Adrenal gland (tissue), 12 donors: ENCODE results near the gene SCAP. TPM values are rescaled to one million over a fixed set of nuclear protein-coding genes. Genes with fewer than 3 reads are reported as not detected.

Source experiments
- DNase-seq, 7 donors: peaks; one replicate each; pipeline ENCODE4 v3.0.0-alpha.2; 2019 to 2020
- H3K27ac ChIP-seq, 5 donors: fragments of 200-600 bp; sonication (generic) in 4 of 5; 1 replicate in 3 of 5; 2 replicates in 2 of 5; pipeline versions ENCODE4 v1.5.1 to v1.8.0; 2016 to 2020; ENCODE audit warnings: mild to moderate bottlenecking in 1 of 5
- H3K27me3 ChIP-seq: fragments of 200-600 bp; 2 replicates; pipeline ENCODE4 v1.8.0; 2021
- H3K36me3 ChIP-seq, 2 donors: fragments of 200-600 bp; replicated peaks in 1 of 2; 1 replicate in 1 of 2; 2 replicates in 1 of 2; pipeline versions ENCODE4 v1.5.1 to v1.8.0; 2018 to 2022
- H3K4me1 ChIP-seq, 2 donors: fragments of 200-600 bp; replicated peaks in 1 of 2; 1 replicate in 1 of 2; 2 replicates in 1 of 2; pipeline versions ENCODE4 v1.5.1 to v1.8.0; 2018 to 2021
- H3K4me3 ChIP-seq, 4 donors: fragments of 200-600 bp; sonication (generic) in 3 of 4; one replicate each; pipeline ENCODE4 v1.5.1; 2016 to 2018
- H3K9me3 ChIP-seq, 3 donors: fragments of 200-600 bp; sonication (generic) in 1 of 3; replicated peaks in 1 of 3; 1 replicate in 2 of 3; 2 replicates in 1 of 3; pipeline versions ENCODE4 v1.5.1 to v1.8.0; 2016 to 2021
- POLR2A ChIP-seq, 2 donors: fragments of 450-650 bp; IDR thresholded peaks; one replicate each; pipeline ENCODE4 v1.6.1; 2017; ENCODE audit warnings: antibody characterized with exemption in 2 of 2, mild to moderate bottlenecking in 2 of 2, moderate library complexity in 1 of 2
- WGBS, 4 donors: extraction: QIAGEN DNeasy Blood & Tissue Kit in 2 of 4; methylation state at CpG; one replicate each; pipeline versions ENCODE4 v1.1.5 to v1.1.7; 2013 to 2017; 5-methylcytosine and 5-hydroxymethylcytosine counted together
- intact Hi-C, 2 donors: fragments of 100-400 bp; cut with DNase I; formaldehyde crosslinking; loops; one replicate each; pipeline versions ENCODE4 v1.14.1 to v1.15.0; 2022 to 2023
- polyA plus RNA-seq, 3 donors: library from polyadenylated mRNA; stranded (reverse); fragments of 200-250 nt in 2 of 3; fragments of 350-450 nt in 1 of 3; fragmentation: Illumina TruSeq in 1 of 3; extraction: RNeasy Lipid Tissue Mini Kit (QIAGEN cat#74804) in 1 of 3; gene quantifications; one replicate each; pipeline ENCODE4 v1.2.3, GENCODE V29; 2013 to 2014
- total RNA-seq, 9 donors: library from RNA; depleted of rRNA in 4 of 9; stranded (reverse); fragments of >200 nt in 4 of 9; fragments of 120-200 nt in 1 of 9; fragmentation: NEBNext Ultra II Directional in 1 of 9; extraction: Animal tissue kit (Norgen Biotek cat#: 25700) in 1 of 9; gene quantifications; one replicate each; pipeline versions ENCODE4 v1.1.0 to v1.2.4, GENCODE V29; 2013 to 2023
- TF ChIP-seq, protein P1 (sequence below), 6 experiments: fragments of 450-650 bp in 4 of 6; fragments of 200-600 bp in 2 of 6; sonication (generic) in 1 of 6; IDR thresholded peaks; 1 replicate in 5 of 6; 2 replicates in 1 of 6; pipeline versions ENCODE4 v1.5.1 to v1.8.0; 2016 to 2021; ENCODE audit warnings: antibody characterized with exemption in 6 of 6, mild to moderate bottlenecking in 2 of 6, moderate library complexity in 1 of 6
- donor health status: healthy with polysubstance abuse.
- donor health status: Bipolar disorder and iron deficiency.
- donor health status: DM: yes; HTN: yes; CAD: no.
- donor health status: DM: no; HTN: no; CAD: no.
- donor health status: DM: no; HTN: no; CAD: no.
- donor health status: DM: yes; HTN: yes; CAD: no.

Gene SCAP
- total and polyA plus RNA-seq, 12 donors, result 126 to 954 (median 176) TPM

DNA sequence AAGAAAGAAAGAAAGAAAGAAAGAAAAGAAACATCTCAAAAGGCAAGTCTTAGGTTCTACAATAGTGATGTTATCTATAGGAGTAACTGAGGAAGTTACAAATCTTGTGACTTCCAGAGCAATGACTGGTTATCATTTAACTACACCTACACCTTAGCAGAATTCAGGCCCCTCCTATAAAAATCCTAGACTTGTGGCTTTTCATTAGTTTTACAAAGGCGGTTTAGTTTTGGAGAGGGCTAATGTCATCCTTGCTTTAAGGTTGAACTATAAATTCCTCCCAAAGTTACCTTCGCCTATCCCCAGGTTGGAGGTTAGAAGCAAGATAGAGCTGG lies 4.1 kb upstream of the SCAP start:
- TF ChIP-seq, protein P1, sequence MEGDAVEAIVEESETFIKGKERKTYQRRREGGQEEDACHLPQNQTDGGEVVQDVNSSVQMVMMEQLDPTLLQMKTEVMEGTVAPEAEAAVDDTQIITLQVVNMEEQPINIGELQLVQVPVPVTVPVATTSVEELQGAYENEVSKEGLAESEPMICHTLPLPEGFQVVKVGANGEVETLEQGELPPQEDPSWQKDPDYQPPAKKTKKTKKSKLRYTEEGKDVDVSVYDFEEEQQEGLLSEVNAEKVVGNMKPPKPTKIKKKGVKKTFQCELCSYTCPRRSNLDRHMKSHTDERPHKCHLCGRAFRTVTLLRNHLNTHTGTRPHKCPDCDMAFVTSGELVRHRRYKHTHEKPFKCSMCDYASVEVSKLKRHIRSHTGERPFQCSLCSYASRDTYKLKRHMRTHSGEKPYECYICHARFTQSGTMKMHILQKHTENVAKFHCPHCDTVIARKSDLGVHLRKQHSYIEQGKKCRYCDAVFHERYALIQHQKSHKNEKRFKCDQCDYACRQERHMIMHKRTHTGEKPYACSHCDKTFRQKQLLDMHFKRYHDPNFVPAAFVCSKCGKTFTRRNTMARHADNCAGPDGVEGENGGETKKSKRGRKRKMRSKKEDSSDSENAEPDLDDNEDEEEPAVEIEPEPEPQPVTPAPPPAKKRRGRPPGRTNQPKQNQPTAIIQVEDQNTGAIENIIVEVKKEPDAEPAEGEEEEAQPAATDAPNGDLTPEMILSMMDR (IDR thresholded peaks at IDR 0.05), result no peak
- TF ChIP-seq POLR2A (IDR thresholded peaks at IDR 0.05), result no peak
- H3K4me1 ChIP-seq, result peaks cover 10 to 22% of the 10 kb centered on the region in 2 donors
- peak overlapping the region in 4 of 5 donors; percentile 46 to 87 (median 63) for H3K27ac ChIP-seq
- DNase-seq, result no peak
- H3K4me3 ChIP-seq, result no peak overlapping the region
- H3K27me3 ChIP-seq, result no peaks in the 10 kb centered on the region
- 79 to 99% (median 96%) methylated on average over 2 of the region's 2 CpGs for WGBS, 4 donors
- no peaks in the 10 kb centered on the region for H3K9me3 ChIP-seq
- no peaks in the 10 kb centered on the region for H3K36me3 ChIP-seq
- intact Hi-C loops, result loop anchor here in 1 of 2 donors (5.0 kb wide), 1 partner anchor 57 kb away; no protein-coding TSS in a partner anchor

DNA sequence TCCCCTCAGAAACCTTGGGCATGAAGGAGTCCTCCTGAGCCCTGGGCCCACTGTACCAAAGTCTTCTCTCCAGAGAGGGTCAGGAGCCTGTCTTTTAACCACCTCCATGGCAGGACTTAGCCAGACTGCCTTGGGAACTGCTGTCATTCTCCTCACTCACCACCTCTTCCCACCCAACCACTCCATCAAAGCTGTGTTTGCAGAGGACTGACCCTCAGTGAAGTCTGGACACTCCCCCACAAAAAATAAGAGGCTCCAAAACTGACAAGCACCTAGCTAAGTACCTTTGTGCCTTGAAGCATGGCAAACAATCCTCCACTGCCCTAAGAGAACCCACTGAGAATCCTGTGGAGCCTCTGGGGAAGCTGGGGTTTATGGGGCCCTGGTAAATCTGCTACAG lies 2.3 kb upstream of the SCAP start:
- Histone ChIP-seq H3K36me3 (no peaks in the 10 kb centered on the region), H3K27ac (peak overlapping the region in 3 of 5 donors; percentile 48 to 87 (median 78)), H3K9me3 (no peaks in the 10 kb centered on the region), H3K4me3 (no peak overlapping the region), H3K4me1 (peaks cover 17 to 39% of the 10 kb centered on the region in 2 donors), H3K27me3 (no peaks in the 10 kb centered on the region)
- intact Hi-C loops, result loop anchor here in 1 of 2 donors (5.0 kb wide), 1 partner anchor 56 kb away; no protein-coding TSS in a partner anchor
- DNase-seq, result no peak
- no peak for TF ChIP-seq POLR2A (IDR thresholded peaks at IDR 0.05)
- TF ChIP-seq, protein P1 (IDR thresholded peaks at IDR 0.05), result no peak

DNA sequence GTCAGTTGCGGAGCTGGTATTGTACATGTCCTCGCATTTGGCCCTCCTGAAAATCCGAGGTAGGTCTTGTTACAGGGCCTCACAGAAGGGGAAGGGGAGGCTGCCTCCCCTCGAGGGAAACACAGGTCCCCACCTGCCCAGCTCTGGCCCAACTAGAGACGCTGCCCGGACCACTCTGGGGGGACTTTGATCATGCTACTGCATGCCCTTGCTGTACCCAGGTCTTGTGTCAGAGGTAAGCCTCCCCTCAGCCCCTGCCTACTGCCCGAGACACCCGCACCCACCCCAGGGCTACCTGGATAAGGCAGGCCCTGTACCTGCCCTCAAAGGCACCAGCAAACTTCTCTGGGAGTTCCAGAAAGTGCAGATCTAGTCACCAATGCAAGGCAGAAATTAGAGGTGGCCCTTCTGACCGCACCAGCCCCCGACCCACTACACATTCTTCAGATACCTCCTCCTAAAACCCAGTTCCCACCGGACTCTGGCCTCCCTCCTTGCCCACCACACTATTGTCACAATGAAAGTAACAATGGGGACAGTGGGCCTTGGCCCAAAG lies 981 bp upstream of the SCAP start:
- H3K27ac ChIP-seq, result peak overlapping the region in 2 of 5 donors; percentile 90 to 95
- TF ChIP-seq, protein P1 (IDR thresholded peaks at IDR 0.05), result no peak
- TF ChIP-seq POLR2A (IDR thresholded peaks at IDR 0.05), result no peak
- H3K4me3 ChIP-seq, result peak overlapping the region in 1 of 4 donors; percentile 94
- DNase-seq, result peak in 2 of 7 donors; percentile 40 to 54
- no peaks in the 10 kb centered on the region for H3K9me3 ChIP-seq
- H3K4me1 ChIP-seq, result peaks cover 17 to 38% of the 10 kb centered on the region in 2 donors
- no peaks in the 10 kb centered on the region for H3K36me3 ChIP-seq
- 85 to 90% (median 88%) methylated on average over 11 of the region's 11 CpGs for WGBS, 4 donors
- no peaks in the 10 kb centered on the region for H3K27me3 ChIP-seq
- intact Hi-C loops, result loop anchor here (2.0 to 5.0 kb wide), 2 partner anchors 54 to 56 kb away; no protein-coding TSS in a partner anchor

DNA sequence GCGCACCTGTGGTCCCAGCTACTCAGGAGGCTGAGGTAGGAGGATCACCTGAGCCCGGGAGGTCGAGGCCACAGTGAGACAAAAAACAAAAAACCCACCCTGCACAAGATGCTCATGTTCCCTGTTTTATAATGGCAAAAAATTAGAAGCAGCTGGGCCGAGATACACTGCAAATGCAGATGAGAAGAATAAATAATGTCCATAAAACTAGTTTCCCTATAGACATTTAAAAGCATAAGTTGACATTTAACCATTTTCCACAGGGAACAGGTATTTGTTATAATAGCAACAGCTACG lies 537 bp upstream of the SCAP start:
- WGBS, 4 donors, result 64 to 67% (median 65%) methylated on average over 5 of the region's 5 CpGs
- TF ChIP-seq, protein P1 (IDR thresholded peaks at IDR 0.05), result no peak
- no peak for TF ChIP-seq POLR2A (IDR thresholded peaks at IDR 0.05)
- peak overlapping the region; percentile 68 to 95 (median 74) for H3K27ac ChIP-seq

More for the DNA sequence above, 537 bp upstream of the SCAP start:
- Histone ChIP-seq H3K36me3 (no peaks in the 10 kb centered on the region), H3K4me1 (peaks cover 17 to 38% of the 10 kb centered on the region in 2 donors), H3K27me3 (no peaks in the 10 kb centered on the region), H3K4me3 (peak overlapping the region in 2 of 4 donors; percentile 90 to 94), H3K9me3 (no peaks in the 10 kb centered on the region)
- DNase-seq, result no peak
- intact Hi-C loops, result loop anchor here (2.0 to 5.0 kb wide), 2 partner anchors 54 to 55 kb away; no protein-coding TSS in a partner anchor
